Measurements from ENCODE around the gene CRELD2.

Gene CRELD2

GRCh38 chr22:49958366-49958921 is 40.0 kb downstream of the CRELD2 start:
- DNase-seq (ENCODE audit: low read depth), result no peak

- no peak for DNase-seq (ENCODE audit: low read depth)
Measured at GRCh38 chr22:49958931-49959781, 40.7 kb downstream of the CRELD2 start.

- no peak for DNase-seq (ENCODE audit: low read depth)
Measured at GRCh38 chr22:49959782-49960158, 41.3 kb downstream of the CRELD2 start.

GRCh38 chr22:49960159-49961004 is 41.9 kb downstream of the CRELD2 start, which contains the start of gene PIM3:
Gene PIM3, plus strand, starts transcription at chr22:49960772. Its CDS starts 176 bp downstream, at chr22:49960948.
- DNase-seq (ENCODE audit: low read depth), result peak; percentile 86

GRCh38 chr22:49961005-49961600 is 42.7 kb downstream of the CRELD2 start:
- no peak for DNase-seq (ENCODE audit: low read depth)

GRCh38 chr22:49961601-49962011 is 43.2 kb downstream of the CRELD2 start:
- no peak for DNase-seq (ENCODE audit: low read depth)

- peak; percentile 81 for DNase-seq (ENCODE audit: low read depth)
Measured at GRCh38 chr22:49962012-49962750, 43.7 kb downstream of the CRELD2 start.

GRCh38 chr22:49962751-49963646 is 44.6 kb downstream of the CRELD2 start:
- DNase-seq (ENCODE audit: low read depth), result peak; percentile 0

GRCh38 chr22:49963647-49964026 is 45.2 kb downstream of the CRELD2 start:
- no peak for DNase-seq (ENCODE audit: low read depth)

GRCh38 chr22:49964136-49965090 is 46.0 kb downstream of the CRELD2 start:
- DNase-seq (ENCODE audit: low read depth), result no peak

GRCh38 chr22:49965091-49966040 is 46.9 kb downstream of the CRELD2 start:
- no peak for DNase-seq (ENCODE audit: low read depth)

GRCh38 chr22:49966041-49966773 is 47.8 kb downstream of the CRELD2 start:
- DNase-seq (ENCODE audit: low read depth), result no peak

GRCh38 chr22:49966774-49967705 is 48.6 kb downstream of the CRELD2 start:
- DNase-seq (ENCODE audit: low read depth), result no peak

GRCh38 chr22:49967706-49968208 is 49.3 kb downstream of the CRELD2 start:
- DNase-seq (ENCODE audit: low read depth), result no peak

- DNase-seq (ENCODE audit: low read depth), result no peak
Measured at GRCh38 chr22:49968313-49968830, 49.9 kb downstream of the CRELD2 start.

All from activated gamma-delta T cell treated with anti-CD3 and anti-CD28 coated beads, Interleukin-2, amount 50 U/mL, for 16 hours (primary cell).